HG03139 (cell line): ENCODE data around the gene LRRC27.

Experiments used
- ATAC-seq: cut with Tn5 transposase; IDR thresholded peaks from one replicate; pipeline ENCODE4 v1.9.1; 2021; ENCODE audit not compliant: unreplicated experiment

LRRC27 gene

DNA sequence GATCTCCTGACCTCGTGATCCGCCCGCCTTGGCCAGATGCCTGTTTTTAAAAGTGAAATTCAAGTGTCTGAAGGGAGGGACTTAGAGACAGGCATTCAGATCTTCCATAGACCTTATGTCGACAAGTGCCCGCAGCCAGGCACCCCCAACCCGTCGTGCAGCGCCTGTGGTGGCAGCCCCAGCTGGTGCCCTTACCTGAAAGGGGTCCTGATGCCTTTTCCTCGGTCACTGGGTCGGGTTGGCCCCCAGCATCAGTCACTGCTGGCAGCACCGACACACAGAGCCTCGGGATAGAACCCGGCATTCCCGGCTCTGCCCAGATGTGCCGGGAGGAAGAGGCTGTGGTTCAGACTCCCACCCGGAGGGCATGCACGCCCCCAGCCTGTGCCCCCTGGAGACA lies 23.3 kb downstream of the LRRC27 start:
- ATAC-seq, result no peak

DNA sequence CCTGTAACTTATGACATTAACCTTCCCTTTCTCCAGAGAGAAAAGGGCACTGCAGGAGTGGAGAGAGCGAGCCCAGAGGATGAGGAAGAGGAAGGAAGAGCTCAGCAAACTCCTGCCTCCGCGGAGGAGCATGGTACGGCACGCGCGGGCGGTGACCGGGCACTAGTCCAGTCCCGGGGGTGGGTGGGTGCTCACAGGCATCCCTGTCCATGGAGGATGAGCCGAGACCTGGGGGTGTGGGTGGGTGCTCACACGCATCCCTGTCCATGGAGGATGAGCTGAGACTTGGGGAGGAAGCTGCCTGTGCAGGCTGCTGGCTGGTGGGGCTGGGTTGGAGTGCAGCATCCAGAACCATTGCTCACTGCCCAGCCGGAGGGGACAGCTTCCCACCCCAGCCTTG lies 23.8 kb downstream of the LRRC27 start:
- no peak for ATAC-seq

DNA sequence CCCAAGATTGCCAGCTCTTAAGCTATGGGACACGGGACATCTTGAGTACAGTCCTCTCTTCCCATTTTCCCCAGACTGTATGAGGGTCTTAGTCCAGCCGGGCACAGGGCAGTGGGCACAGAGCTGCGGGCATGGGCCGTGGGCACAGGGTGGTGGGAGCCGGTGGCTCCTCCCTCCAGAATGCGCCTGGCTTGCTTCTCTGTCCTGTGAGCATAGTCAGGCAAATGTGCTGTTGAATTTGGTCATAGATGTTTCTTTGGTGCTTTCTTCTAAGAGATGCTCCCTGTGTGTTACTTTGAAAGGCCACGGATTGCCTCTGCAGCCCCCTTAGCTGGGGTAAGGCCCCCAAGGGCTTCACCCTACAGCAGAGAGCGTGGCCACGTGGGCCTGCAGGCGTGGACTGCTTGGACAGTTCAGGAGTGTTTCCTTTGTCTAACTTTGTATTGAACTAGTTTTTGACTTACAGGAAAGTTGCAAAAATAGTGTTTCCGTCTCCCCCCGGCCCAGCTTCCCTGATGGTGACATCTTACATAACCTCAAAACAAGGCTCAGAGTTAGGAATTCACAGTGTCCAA lies 24.7 kb downstream of the LRRC27 start:
- no peak for ATAC-seq

GRCh38 chr10:132357286-132358058 lies 25.5 kb downstream of the LRRC27 start:
- no peak for ATAC-seq

GRCh38 chr10:132359305-132360040 lies 27.5 kb downstream of the LRRC27 start:
- ATAC-seq, result no peak

DNA sequence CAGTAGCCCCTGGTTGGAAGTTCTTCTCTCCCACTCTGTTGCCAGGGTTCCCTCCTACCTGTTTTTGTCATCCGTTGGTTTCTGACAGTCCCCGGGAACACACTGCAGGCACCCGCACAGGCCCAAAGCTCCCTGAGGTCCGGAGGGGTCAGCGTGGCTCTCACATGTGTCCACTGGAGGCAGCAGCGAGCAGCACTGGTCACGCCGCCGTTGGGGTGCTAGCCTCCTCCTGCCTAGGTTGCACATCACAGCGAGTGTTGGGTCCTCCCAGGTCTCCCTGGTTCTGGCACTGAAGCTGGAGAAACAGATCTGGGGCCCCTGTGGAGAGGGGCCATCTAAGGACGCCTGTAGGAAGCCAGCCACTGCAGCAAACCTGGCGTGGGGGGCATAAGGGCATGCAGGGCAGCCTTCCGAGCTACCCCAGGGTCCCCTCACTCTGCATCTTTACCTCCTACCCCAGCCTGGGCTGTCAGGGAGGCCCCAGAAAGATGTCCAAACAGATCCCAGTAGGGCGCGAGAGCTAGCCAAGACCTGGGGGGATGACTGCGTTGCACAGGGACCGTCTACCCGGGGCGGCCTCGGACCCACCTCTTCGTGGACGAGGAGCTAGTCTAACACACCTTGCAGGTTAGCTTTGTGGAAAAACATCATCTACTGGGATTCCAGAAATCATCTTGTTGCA lies 28.9 kb downstream of the LRRC27 start:
- ATAC-seq, result no peak

DNA sequence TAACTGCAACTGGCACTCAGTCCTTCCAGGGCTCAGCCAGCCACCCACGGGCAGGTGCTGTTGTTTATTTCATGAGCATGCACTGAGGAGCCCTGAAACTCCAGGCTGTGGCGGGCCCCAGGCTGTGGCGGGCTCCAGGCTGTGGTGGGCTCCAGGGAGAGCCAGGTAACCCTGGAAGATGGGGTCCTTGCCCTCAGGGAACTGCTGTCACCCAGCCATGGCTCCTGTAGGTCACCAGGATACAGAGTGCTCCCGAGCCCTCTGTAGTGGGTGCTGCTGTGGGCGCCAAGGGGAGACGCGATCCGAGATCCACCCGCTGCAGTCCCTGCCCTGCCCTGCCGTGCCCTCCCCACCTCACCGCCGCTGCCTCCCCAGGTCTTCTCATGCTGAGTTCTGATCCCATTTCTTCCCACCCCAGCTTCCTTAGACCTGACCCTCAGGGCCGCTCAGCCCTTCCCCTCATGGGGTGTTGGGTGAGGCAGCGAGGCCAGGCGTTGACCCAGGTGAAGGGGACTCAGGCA lies 29.6 kb downstream of the LRRC27 start:
- no peak for ATAC-seq

DNA sequence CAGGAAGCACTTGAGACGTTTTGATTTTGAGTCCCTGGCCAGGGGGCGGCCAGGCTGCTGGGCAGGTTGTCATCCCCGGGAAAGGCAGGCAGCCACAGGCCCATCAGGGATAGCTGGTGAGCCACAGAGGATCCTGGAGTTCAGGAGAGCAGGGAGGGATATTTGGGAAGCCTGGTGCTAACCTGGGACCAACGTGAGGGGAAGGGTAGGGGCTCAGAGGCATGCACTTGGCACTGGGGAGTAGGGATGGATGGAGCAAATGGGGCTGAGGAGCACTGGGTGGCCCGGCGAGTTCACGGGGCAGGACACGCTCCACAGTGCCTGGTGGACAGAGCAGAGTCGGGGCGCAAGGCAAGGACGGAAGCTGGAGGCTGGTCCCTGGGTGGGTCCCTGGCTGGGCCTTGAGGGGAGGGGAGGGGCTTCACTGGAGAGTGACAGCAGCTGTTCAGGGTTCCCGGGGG lies 30.2 kb downstream of the LRRC27 start:
- ATAC-seq, result no peak

GRCh38 chr10:132363376-132363775 lies 31.4 kb downstream of the LRRC27 start:
- ATAC-seq, result no peak

GRCh38 chr10:132363921-132364593 lies 32.1 kb downstream of the LRRC27 start:
- ATAC-seq, result no peak

DNA sequence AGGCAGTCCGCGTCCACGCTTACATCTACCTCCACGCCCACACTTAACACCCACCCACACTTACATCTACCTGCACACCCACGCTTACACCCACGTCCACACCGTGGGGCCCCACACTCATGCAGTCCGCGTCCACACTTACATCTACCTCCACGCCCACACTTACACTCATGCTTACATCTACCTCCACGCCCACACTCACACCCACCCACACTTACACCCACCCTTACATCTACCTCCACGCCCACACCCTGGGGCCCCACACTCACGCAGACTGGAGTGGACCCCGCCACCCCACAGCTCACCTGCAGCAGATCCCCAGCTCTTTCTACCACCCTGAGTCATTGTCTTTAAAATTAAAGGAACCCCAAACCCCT lies 32.6 kb downstream of the LRRC27 start:
- no peak for ATAC-seq

GRCh38 chr10:132365102-132365501 lies 33.1 kb downstream of the LRRC27 start:
- no peak for ATAC-seq

- no peak for ATAC-seq
Observed at GRCh38 chr10:132366006-132366405, 34.0 kb downstream of the LRRC27 start.

GRCh38 chr10:132366499-132366898 lies 34.5 kb downstream of the LRRC27 start:
- ATAC-seq, result no peak

DNA sequence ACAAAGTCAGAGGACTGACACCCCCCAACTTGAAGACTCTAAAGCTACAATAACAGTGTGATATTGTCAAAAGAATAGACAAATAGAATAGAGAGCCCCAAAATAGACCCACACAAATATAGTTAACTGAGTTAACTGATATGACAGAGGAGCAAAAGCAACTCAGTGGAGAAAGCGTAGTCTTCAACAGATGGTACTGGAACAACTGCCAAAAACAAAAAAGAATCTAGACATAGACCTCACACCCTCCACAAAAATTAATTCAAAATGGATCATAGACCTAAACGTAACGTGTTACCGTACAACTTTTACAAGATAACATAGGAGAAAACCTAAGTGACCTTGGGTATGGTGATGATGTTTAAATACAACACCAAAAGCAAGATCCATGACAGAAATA lies 36.4 kb downstream of the LRRC27 start:
- ATAC-seq, result no peak

GRCh38 chr10:132368881-132369635 lies 37.1 kb downstream of the LRRC27 start:
- ATAC-seq, result no peak

DNA sequence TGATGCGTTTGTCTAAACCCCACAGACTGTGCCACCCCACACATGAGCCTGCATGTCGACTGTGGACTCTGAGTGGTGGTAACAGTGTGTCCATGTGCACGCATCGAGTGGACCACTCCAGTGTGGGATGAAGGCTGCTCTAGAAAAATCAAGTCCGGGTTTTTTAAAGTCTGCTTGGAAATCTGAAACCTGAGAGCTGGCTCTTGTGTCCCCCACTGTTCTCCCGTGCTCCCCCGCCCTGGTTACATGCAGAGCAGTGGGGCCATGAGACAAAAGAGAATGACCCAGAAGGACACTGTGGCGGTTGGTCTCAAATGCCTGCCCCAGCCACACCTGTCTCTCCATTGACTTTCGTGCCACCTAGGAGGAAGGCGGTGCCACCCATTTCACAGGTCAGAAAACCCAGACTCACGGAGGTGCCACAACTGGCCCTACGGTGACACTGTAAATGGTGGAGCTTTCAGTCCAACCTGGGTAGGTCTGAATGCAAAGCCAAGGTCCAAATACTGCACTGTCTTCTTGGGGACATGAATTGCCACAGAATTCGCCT lies 37.7 kb downstream of the LRRC27 start:
- ATAC-seq, result no peak

GRCh38 chr10:132370426-132371340 lies 38.7 kb downstream of the LRRC27 start:
- no peak for ATAC-seq

DNA sequence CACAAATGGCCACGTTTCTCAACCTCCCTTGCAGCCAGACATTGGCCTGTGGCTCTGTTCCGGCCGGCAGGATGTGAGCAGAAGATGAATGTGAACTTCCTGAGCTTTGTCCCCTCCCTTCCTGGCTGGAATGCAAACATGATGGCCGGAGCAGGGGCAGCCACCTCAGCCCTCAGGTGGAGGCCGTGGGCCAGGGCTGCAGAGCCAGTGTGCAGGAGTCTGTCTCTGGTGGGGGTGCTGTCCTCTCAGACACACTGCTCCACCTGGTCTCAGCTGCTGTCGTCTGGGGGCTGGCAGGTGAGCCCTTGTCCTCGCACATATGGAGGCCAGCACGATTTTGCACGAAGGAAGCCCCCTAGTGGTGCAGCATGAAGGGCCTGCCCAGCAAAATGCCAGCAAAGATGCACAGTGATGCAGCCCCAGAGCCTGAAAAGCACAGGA lies 39.7 kb downstream of the LRRC27 start:
- no peak for ATAC-seq
